ENCODE results near the gene IGLL1.
"Not testable (repeated sequence)": the region's sequence is repeated elsewhere in the genome, so short reads cannot be mapped to it uniquely, and the experiment has no call there.

GRCh38 chr22:23621916-23622315 lies 41.8 kb upstream of the IGLL1 start:
- not testable (repeated sequence) for TF ChIP-seq CTCF (optimal IDR thresholded peaks at IDR 0.05 in 1 of 3, IDR thresholded peaks at IDR 0.05 in 1 of 3, conservative IDR thresholded peaks at IDR 0.05 in 1 of 3; ENCODE audit: extremely low read depth in 1 of 3, insufficient read depth in 2 of 3, low read length in 3 of 3); EZH2 (IDR thresholded peaks at IDR 0.05; ENCODE audit: low read length)
